ENCODE data around the gene TDRD9. TPM values are rescaled to one million over a fixed set of nuclear protein-coding genes. Genes with fewer than 3 reads are reported as not detected.

The TDRD9 gene
- total RNA-seq, 6 experiments from 2014 or later, result 0.31 to 0.86 (median 0.43) TPM; not detected in 1

GRCh38 chr14:104080376-104081260, 152.4 kb downstream of the TDRD9 start:
- intact Hi-C loops (cut with DNase I), result loop anchor here in 1 of 2 donors (5.0 kb wide), 1 partner anchor 52 kb away; no protein-coding TSS in a partner anchor
- no peaks in the 10 kb centered on the region for H3K9me3 ChIP-seq
- 66% methylated on average over 4 of the region's 23 CpGs for WGBS (ENCODE audit: insufficient coverage, low coverage, low lambda C conversion rate, missing lambda C conversion rate)
- H3K36me3 ChIP-seq, result no peaks in the 10 kb centered on the region
- no peak overlapping the region for H3K4me3 ChIP-seq
- H3K27me3 ChIP-seq, result no peaks in the 10 kb centered on the region
- H3K27ac ChIP-seq, result no peak overlapping the region
- H3K4me1 ChIP-seq, result peaks cover 0 to 12% (median 5%) of the 10 kb centered on the region in 4 donors
- no peak for DNase-seq
- ATAC-seq, result no peak
- TF ChIP-seq, protein P1, sequence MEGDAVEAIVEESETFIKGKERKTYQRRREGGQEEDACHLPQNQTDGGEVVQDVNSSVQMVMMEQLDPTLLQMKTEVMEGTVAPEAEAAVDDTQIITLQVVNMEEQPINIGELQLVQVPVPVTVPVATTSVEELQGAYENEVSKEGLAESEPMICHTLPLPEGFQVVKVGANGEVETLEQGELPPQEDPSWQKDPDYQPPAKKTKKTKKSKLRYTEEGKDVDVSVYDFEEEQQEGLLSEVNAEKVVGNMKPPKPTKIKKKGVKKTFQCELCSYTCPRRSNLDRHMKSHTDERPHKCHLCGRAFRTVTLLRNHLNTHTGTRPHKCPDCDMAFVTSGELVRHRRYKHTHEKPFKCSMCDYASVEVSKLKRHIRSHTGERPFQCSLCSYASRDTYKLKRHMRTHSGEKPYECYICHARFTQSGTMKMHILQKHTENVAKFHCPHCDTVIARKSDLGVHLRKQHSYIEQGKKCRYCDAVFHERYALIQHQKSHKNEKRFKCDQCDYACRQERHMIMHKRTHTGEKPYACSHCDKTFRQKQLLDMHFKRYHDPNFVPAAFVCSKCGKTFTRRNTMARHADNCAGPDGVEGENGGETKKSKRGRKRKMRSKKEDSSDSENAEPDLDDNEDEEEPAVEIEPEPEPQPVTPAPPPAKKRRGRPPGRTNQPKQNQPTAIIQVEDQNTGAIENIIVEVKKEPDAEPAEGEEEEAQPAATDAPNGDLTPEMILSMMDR (IDR thresholded peaks at IDR 0.05), result no peak
- TF ChIP-seq POLR2A (IDR thresholded peaks at IDR 0.05), result no peak

- intact Hi-C loops (cut with DNase I), result loop anchor here in 1 of 2 donors (5.0 kb wide), 1 partner anchor 51 kb away; no protein-coding TSS in a partner anchor
Observed at GRCh38 chr14:104081261-104081835, 153.1 kb downstream of the TDRD9 start.

GRCh38 chr14:104081951-104082464, 153.8 kb downstream of the TDRD9 start:
- H3K4me1 ChIP-seq, result peaks cover 0 to 23% (median 5%) of the 10 kb centered on the region in 4 donors
- no peak overlapping the region for H3K27ac ChIP-seq
- H3K36me3 ChIP-seq, result no peaks in the 10 kb centered on the region
- H3K27me3 ChIP-seq, result no peaks in the 10 kb centered on the region
- no peak for TF ChIP-seq POLR2A (IDR thresholded peaks at IDR 0.05)
- TF ChIP-seq, protein P1 (IDR thresholded peaks at IDR 0.05), result no peak
- intact Hi-C loops (cut with DNase I), result loop anchor here in 1 of 2 donors (5.0 kb wide), 1 partner anchor 50 kb away; no protein-coding TSS in a partner anchor
- DNase-seq (peak in 1 of 3 donors; percentile 52), ATAC-seq (no peak)
- no peaks in the 10 kb centered on the region for H3K9me3 ChIP-seq
- WGBS (ENCODE audit: insufficient coverage, low coverage, low lambda C conversion rate, missing lambda C conversion rate), result 100% methylated on average over 6 of the region's 15 CpGs
- H3K4me3 ChIP-seq, result no peak overlapping the region

More at GRCh38 chr14:104081261-104081835, 153.1 kb downstream of the TDRD9 start:
- ATAC-seq, result no peak
- 80% methylated on average over 10 of the region's 17 CpGs for WGBS (ENCODE audit: insufficient coverage, low coverage, low lambda C conversion rate, missing lambda C conversion rate)
- H3K9me3 ChIP-seq, result no peaks in the 10 kb centered on the region
- H3K27ac ChIP-seq, result no peak overlapping the region
- no peak overlapping the region for H3K4me3 ChIP-seq
- DNase-seq, result no peak
- TF ChIP-seq, protein P1 (IDR thresholded peaks at IDR 0.05), result no peak
- TF ChIP-seq POLR2A (IDR thresholded peaks at IDR 0.05), result no peak
- no peaks in the 10 kb centered on the region for H3K27me3 ChIP-seq
- H3K36me3 ChIP-seq, result no peaks in the 10 kb centered on the region
- peaks cover 0 to 19% (median 5%) of the 10 kb centered on the region in 4 donors for H3K4me1 ChIP-seq

DNA sequence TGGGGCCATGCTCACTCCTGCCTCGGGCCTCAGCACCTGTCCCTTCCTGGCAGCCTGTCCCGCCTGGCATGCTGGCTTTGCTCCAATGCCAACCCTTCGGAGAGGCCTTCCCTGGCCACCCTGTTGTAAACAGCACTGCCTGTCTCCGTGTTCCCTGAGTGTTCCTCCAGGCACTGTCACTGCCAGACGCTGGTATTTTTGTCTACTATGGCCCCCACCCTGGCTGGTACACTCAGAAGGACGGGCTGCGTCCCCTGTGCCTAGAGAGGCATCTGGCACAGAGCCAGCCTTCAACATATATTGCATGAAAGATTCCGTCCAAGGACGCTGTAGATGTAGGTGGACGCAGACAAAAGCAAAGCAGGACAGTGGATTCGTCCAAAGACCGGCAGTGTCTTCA, 154.6 kb downstream of the TDRD9 start:
- H3K4me3 ChIP-seq, result no peak overlapping the region
- TF ChIP-seq, protein P1 (IDR thresholded peaks at IDR 0.05), result no peak
- no peak for TF ChIP-seq POLR2A (IDR thresholded peaks at IDR 0.05)
- no peaks in the 10 kb centered on the region for H3K9me3 ChIP-seq
- H3K27me3 ChIP-seq, result no peaks in the 10 kb centered on the region
- WGBS (ENCODE audit: insufficient coverage, low coverage, low lambda C conversion rate, missing lambda C conversion rate), result 35% methylated on average over 7 of the region's 12 CpGs
- no peak overlapping the region for H3K27ac ChIP-seq
- ATAC-seq (peak; percentile 11 to 43 (median 23)), DNase-seq (peak; percentile 67 to 85 (median 83))
- H3K36me3 ChIP-seq, result no peaks in the 10 kb centered on the region
- H3K4me1 ChIP-seq, result peaks cover 0 to 31% (median 8%) of the 10 kb centered on the region in 4 donors
- intact Hi-C loops (cut with DNase I), result loop anchor here in 1 of 2 donors (5.0 kb wide), 1 partner anchor 49 kb away; no protein-coding TSS in a partner anchor
